GM19372 (cell line): ENCODE data around the gene MME.
"Not testable (repeated sequence)": the region's sequence is repeated elsewhere in the genome, so short reads cannot be mapped to it uniquely, and the experiment has no call there.

Source experiments
- ATAC-seq: cut with Tn5 transposase; IDR thresholded peaks from one replicate; pipeline ENCODE4 v1.9.1; 2021; ENCODE audit warnings: mild to moderate bottlenecking, low read depth, moderate library complexity; ENCODE audit not compliant: unreplicated experiment

The MME gene

GRCh38 chr3:155083313-155083905 lies 3.3 kb downstream of the MME start:
- no peak for ATAC-seq

- ATAC-seq: no peak
These were observed 4.4 kb downstream of the MME start for GRCh38 chr3:155084567-155084966.

- no peak for ATAC-seq
These were observed 5.9 kb downstream of the MME start for GRCh38 chr3:155086051-155086450.

GRCh38 chr3:155088706-155089345 lies 8.7 kb downstream of the MME start:
- no peak for ATAC-seq

- ATAC-seq: no peak
These were observed 9.4 kb downstream of the MME start for GRCh38 chr3:155089495-155089894.

- no peak for ATAC-seq
These were observed 13.1 kb downstream of the MME start for GRCh38 chr3:155093261-155093660.

- no peak for ATAC-seq
These were observed 16.3 kb downstream of the MME start for GRCh38 chr3:155096303-155097008.

GRCh38 chr3:155097009-155097349 lies 16.9 kb downstream of the MME start:
- ATAC-seq: no peak

- ATAC-seq: no peak
These were observed 21.3 kb downstream of the MME start for GRCh38 chr3:155101398-155101797.

GRCh38 chr3:155102329-155102728 lies 22.2 kb downstream of the MME start:
- no peak for ATAC-seq

- no peak for ATAC-seq
These were observed 23.6 kb downstream of the MME start for GRCh38 chr3:155103686-155104085.

- ATAC-seq: no peak
These were observed 26.0 kb downstream of the MME start for GRCh38 chr3:155106119-155106518.

- no peak for ATAC-seq
These were observed 29.9 kb downstream of the MME start for GRCh38 chr3:155110022-155110421.

- no peak for ATAC-seq
These were observed 31.1 kb downstream of the MME start for GRCh38 chr3:155110996-155111901.

GRCh38 chr3:155111971-155112370 lies 31.9 kb downstream of the MME start:
- no peak for ATAC-seq

- no peak for ATAC-seq
These were observed 32.7 kb downstream of the MME start for GRCh38 chr3:155112661-155113389.

GRCh38 chr3:155124745-155125144 lies 44.6 kb downstream of the MME start:
- ATAC-seq: not testable (repeated sequence)

GRCh38 chr3:155129396-155129795 lies 49.3 kb downstream of the MME start:
- no peak for ATAC-seq

GRCh38 chr3:155130001-155130400 lies 49.9 kb downstream of the MME start:
- ATAC-seq: no peak

GRCh38 chr3:155131104-155131503 lies 51.0 kb downstream of the MME start:
- no peak for ATAC-seq
